H1 (cell line): ENCODE data around the gene FAM241A.

ENCODE experiments used
- ATF2 ChIP-seq: IDR thresholded peaks from 2 replicates; pipeline ENCODE4 v1.6.1; 2012; ENCODE audit warnings: low read length, inconsistent platforms
- BRCA1 ChIP-seq: IDR thresholded peaks from 2 replicates; pipeline ENCODE4 v1.6.1; 2012; ENCODE audit warnings: low read depth, low read length, improper control_type of control experiment
- CHD2 ChIP-seq: IDR thresholded peaks from 2 replicates; pipeline ENCODE4 v1.6.1; 2012; ENCODE audit warnings: low read length, improper control_type of control experiment
- CTCF ChIP-seq, 3 experiments: IDR thresholded peaks; 1 replicate in 2 of 3; 2 replicates in 1 of 3; pipeline versions ENCODE4 v1.5.1 to v1.6.1; 2011; ENCODE audit warnings: low read length in 3 of 3, mild to moderate bottlenecking in 3 of 3, inconsistent platforms in 2 of 3, low read depth in 1 of 3, moderate library complexity in 1 of 3; ENCODE audit not compliant: insufficient read depth in 1 of 3; ENCODE audit errors: control extremely low read depth in 1 of 3
- EGR1 ChIP-seq: IDR thresholded peaks from 2 replicates; pipeline ENCODE4 v1.6.1; 2011; ENCODE audit warnings: low read depth, low read length, borderline replicate concordance
- EZH2 ChIP-seq: fragments of 200-600 bp; sonication (generic); IDR thresholded peaks from 2 replicates; pipeline ENCODE4 v1.7.1; 2012; ENCODE audit warnings: low read depth, mild to moderate bottlenecking, moderate library complexity, low read length, inconsistent platforms; ENCODE audit not compliant: severe bottlenecking
- MAFK ChIP-seq: IDR thresholded peaks from 2 replicates; pipeline ENCODE4 v1.6.1; 2012; ENCODE audit warnings: low read depth, mild to moderate bottlenecking, improper control_type of control experiment, low read length
- POLR2A ChIP-seq, 2 experiments: IDR thresholded peaks; 1 replicate in 1 of 2; 2 replicates in 1 of 2; pipeline ENCODE4 v1.6.1; 2011; ENCODE audit warnings: low read depth in 2 of 2, low read length in 2 of 2, mild to moderate bottlenecking in 2 of 2; ENCODE audit errors: control extremely low read depth in 1 of 2
- POLR2AphosphoS5 ChIP-seq: IDR thresholded peaks from 2 replicates; pipeline ENCODE4 v1.6.1; 2011; ENCODE audit warnings: low read depth, low read length
- POU5F1 ChIP-seq: IDR thresholded peaks from 2 replicates; pipeline ENCODE4 v1.6.1; 2011; ENCODE audit warnings: low read depth, mild to moderate bottlenecking, low read length, moderate library complexity
- SP1 ChIP-seq: IDR thresholded peaks from 2 replicates; pipeline ENCODE4 v1.6.1; 2011; ENCODE audit warnings: low read depth, low read length
- SP2 ChIP-seq: IDR thresholded peaks from 2 replicates; pipeline ENCODE4 v1.6.1; 2012; ENCODE audit warnings: mild to moderate bottlenecking, low read length, inconsistent platforms
- TEAD4 ChIP-seq: IDR thresholded peaks from 2 replicates; pipeline ENCODE4 v1.6.1; 2012; ENCODE audit warnings: low read depth, low read length, inconsistent platforms, mixed read lengths

- TF ChIP-seq SP2 (no peak), CTCF (IDR thresholded peaks at IDR 0.05; ENCODE audit: control extremely low read depth in 1 of 3, insufficient read depth in 1 of 3, low read depth in 1 of 3, low read length in 3 of 3) (no peak), POLR2AphosphoS5 (no peak), POU5F1 (no peak), TEAD4 (no peak), POLR2A (IDR thresholded peaks at IDR 0.05; ENCODE audit: control extremely low read depth in 1 of 2, low read depth in 2 of 2, low read length in 2 of 2) (no peak), EZH2 (no peak), ATF2 (no peak), SP1 (no peak), EGR1 (no peak), BRCA1 (no peak), MAFK (no peak), CHD2 (no peak)
Measured at GRCh38 chr4:112167794-112168193, 22.5 kb downstream of the FAM241A start.
